Spinal cord (tissue), 10 donors: ENCODE results near the gene RNASEL. TPM values are rescaled to one million over a fixed set of nuclear protein-coding genes. Genes with fewer than 3 reads are reported as not detected.
A peak's percentile ranks its signal among the peaks of the same experiment; 100 is the strongest.

Source experiments
- DNase-seq, 6 donors: peaks; one replicate each; pipeline versions ENCODE4 v3.0.0 to v3.0.0-alpha.2; 2013 to 2015; ENCODE audit warnings: low spot score in 6 of 6, low read depth in 4 of 6
- H3K27ac ChIP-seq: one replicate; pipeline ENCODE4 v1.5.1; 2013; ENCODE audit warnings: low read depth, low read length, control low read depth
- H3K27me3 ChIP-seq: one replicate; pipeline ENCODE4 v1.6.1; 2013; ENCODE audit warnings: low read length; ENCODE audit not compliant: control insufficient read depth, insufficient read depth
- H3K36me3 ChIP-seq: one replicate; pipeline ENCODE4 v1.6.1; 2013; ENCODE audit warnings: low read length; ENCODE audit not compliant: control insufficient read depth, insufficient read depth
- H3K4me1 ChIP-seq: one replicate; pipeline ENCODE4 v1.6.1; 2013; ENCODE audit warnings: low read length; ENCODE audit not compliant: control insufficient read depth, insufficient read depth
- H3K4me3 ChIP-seq: one replicate; pipeline ENCODE4 v1.5.1; 2013; ENCODE audit warnings: low read depth, low read length, control low read depth
- H3K9me3 ChIP-seq: one replicate; pipeline ENCODE4 v1.6.1; 2013; ENCODE audit warnings: low read length; ENCODE audit not compliant: control insufficient read depth, insufficient read depth
- WGBS: methylation state at CpG from one replicate; pipeline ENCODE4 v1.1.5; 2013; ENCODE audit warnings: missing lambda C conversion rate; ENCODE audit not compliant: insufficient coverage; 5-methylcytosine and 5-hydroxymethylcytosine counted together
- polyA plus RNA-seq, 2 donors: library from polyadenylated mRNA; unstranded; fragments of 120-200 nt; gene quantifications; one replicate each; pipeline ENCODE4 v1.2.1, GENCODE V29; 2013; ENCODE audit not compliant: insufficient read length in 2 of 2
- total RNA-seq, 2 donors: library from RNA; depleted of rRNA in 1 of 2; stranded (reverse); fragments of 120-200 nt in 1 of 2; fragments of >200 nt in 1 of 2; gene quantifications; one replicate each; pipeline versions ENCODE4 v1.2.3 to v1.2.4, GENCODE V29; 2013 to 2014
- donor health status: healthy.

RNASEL gene
- total and polyA plus RNA-seq, 4 donors = 4.6 to 18.3 (median 7.7) TPM

- peaks cover 51% of the 10 kb centered on the region for H3K4me1 ChIP-seq
- 80% methylated on average over 3 of the region's 4 CpGs for WGBS
- H3K4me3 ChIP-seq = no peak overlapping the region
- no peak overlapping the region for H3K27ac ChIP-seq
- DNase-seq = peak in 1 of 6 donors; percentile 32
- H3K27me3 ChIP-seq = no peaks in the 10 kb centered on the region
- H3K36me3 ChIP-seq = peaks cover 22% of the 10 kb centered on the region
- H3K9me3 ChIP-seq = no peaks in the 10 kb centered on the region
Measured at GRCh38 chr1:182601913-182602312, 12.9 kb upstream of the RNASEL start.

DNA sequence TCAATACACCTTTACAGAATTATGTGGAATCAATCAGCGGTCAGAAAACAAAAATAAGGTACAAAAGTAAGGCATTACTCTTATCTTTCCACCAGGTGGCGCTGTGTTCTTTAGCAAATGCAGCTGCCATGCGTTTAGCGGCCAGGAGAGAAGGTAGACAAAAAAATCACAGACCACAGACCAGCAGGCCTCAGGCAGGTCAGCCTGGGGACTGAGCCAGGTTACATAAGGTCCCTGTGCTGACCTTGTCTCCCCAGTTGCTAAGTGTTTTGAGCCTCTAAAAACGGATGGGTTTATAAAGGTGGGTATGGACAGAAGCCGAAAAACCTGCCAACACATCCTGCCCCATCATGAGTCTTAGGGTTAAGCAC, 12.3 kb upstream of the RNASEL start:
- peak in 5 of 6 donors; percentile 71 to 96 (median 84) for DNase-seq
- no peaks in the 10 kb centered on the region for H3K27me3 ChIP-seq
- no peak overlapping the region for H3K4me3 ChIP-seq
- no peak overlapping the region for H3K27ac ChIP-seq
- H3K36me3 ChIP-seq = peaks cover 22% of the 10 kb centered on the region
- no peaks in the 10 kb centered on the region for H3K9me3 ChIP-seq
- WGBS = 0% methylated on average over 3 of the region's 6 CpGs
- H3K4me1 ChIP-seq = peaks cover 48% of the 10 kb centered on the region

GRCh38 chr1:182600745-182601415, 11.8 kb upstream of the RNASEL start:
- Histone ChIP-seq H3K4me3 (no peak overlapping the region), H3K27ac (no peak overlapping the region), H3K36me3 (peaks cover 22% of the 10 kb centered on the region), H3K9me3 (no peaks in the 10 kb centered on the region), H3K4me1 (peaks cover 48% of the 10 kb centered on the region), H3K27me3 (no peaks in the 10 kb centered on the region)
- 85% methylated on average over 4 of the region's 5 CpGs for WGBS
- no peak for DNase-seq

- WGBS = 95% methylated on average over 15 of the region's 17 CpGs
- H3K27me3 ChIP-seq = no peaks in the 10 kb centered on the region
Measured at GRCh38 chr1:182600036-182600713, 11.1 kb upstream of the RNASEL start.

DNA sequence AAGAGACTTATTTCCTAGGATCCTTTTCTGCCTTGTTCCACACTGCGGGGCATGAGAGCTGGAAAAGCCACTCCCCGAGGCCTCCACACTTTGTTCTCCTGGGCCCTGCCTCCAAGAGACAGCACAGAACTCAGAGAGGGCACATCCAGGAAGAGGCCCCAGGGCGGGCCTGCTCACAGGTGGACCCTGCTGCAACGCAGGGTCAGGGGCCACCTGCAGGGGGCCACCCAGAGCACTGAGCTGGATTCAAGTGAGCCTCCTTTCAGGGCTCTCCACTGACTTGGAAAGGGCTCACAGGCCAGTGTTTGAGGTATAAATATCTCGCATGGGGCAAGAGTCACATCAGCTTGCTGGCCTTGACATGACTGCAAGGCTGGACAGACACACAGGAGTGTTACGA, 10.3 kb upstream of the RNASEL start:
- WGBS = 69% methylated on average over 6 of the region's 6 CpGs
- no peak overlapping the region for H3K4me3 ChIP-seq
- no peaks in the 10 kb centered on the region for H3K9me3 ChIP-seq
- H3K4me1 ChIP-seq = peaks cover 43% of the 10 kb centered on the region
- no peak overlapping the region for H3K27ac ChIP-seq
- DNase-seq = no peak
- H3K36me3 ChIP-seq = peaks cover 22% of the 10 kb centered on the region
- H3K27me3 ChIP-seq = no peaks in the 10 kb centered on the region

More at GRCh38 chr1:182600036-182600713, 11.1 kb upstream of the RNASEL start:
- Histone ChIP-seq H3K4me3 (no peak overlapping the region), H3K4me1 (peaks cover 48% of the 10 kb centered on the region), H3K9me3 (no peaks in the 10 kb centered on the region), H3K27ac (no peak overlapping the region), H3K36me3 (peaks cover 22% of the 10 kb centered on the region)
- DNase-seq = no peak

GRCh38 chr1:182598296-182598695, 9.2 kb upstream of the RNASEL start:
- Histone ChIP-seq H3K27ac (no peak overlapping the region), H3K4me1 (peaks cover 36% of the 10 kb centered on the region), H3K9me3 (no peaks in the 10 kb centered on the region), H3K36me3 (peaks cover 22% of the 10 kb centered on the region), H3K27me3 (no peaks in the 10 kb centered on the region), H3K4me3 (no peak overlapping the region)
- 78% methylated on average over 4 of the region's 5 CpGs for WGBS
- DNase-seq = no peak

DNA sequence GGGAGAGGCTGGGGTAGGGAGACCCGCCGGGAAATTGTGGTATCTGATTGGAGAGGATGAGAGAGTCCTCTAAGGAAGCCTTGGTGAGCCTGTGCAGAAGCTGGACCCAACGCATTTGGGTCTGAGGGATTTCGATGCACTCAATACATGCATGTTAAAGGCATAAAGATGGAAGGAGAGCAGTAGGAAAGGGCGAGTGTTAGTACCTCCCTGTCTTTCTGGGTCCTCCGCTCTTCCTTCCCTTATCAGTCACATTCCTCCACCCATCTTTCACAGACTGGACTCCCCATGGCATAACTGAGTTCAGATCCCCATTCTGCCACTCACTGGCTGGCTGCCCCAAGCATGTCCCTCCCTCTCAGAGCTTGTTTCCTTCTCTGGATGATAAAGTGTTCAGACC, 7.9 kb upstream of the RNASEL start:
- H3K4me3 ChIP-seq = no peak overlapping the region
- H3K27ac ChIP-seq = no peak overlapping the region
- 86% methylated on average over 3 of the region's 6 CpGs for WGBS
- peaks cover 25% of the 10 kb centered on the region for H3K4me1 ChIP-seq
- H3K27me3 ChIP-seq = no peaks in the 10 kb centered on the region
- H3K36me3 ChIP-seq = peaks cover 22% of the 10 kb centered on the region
- no peak for DNase-seq
- H3K9me3 ChIP-seq = no peaks in the 10 kb centered on the region

DNA sequence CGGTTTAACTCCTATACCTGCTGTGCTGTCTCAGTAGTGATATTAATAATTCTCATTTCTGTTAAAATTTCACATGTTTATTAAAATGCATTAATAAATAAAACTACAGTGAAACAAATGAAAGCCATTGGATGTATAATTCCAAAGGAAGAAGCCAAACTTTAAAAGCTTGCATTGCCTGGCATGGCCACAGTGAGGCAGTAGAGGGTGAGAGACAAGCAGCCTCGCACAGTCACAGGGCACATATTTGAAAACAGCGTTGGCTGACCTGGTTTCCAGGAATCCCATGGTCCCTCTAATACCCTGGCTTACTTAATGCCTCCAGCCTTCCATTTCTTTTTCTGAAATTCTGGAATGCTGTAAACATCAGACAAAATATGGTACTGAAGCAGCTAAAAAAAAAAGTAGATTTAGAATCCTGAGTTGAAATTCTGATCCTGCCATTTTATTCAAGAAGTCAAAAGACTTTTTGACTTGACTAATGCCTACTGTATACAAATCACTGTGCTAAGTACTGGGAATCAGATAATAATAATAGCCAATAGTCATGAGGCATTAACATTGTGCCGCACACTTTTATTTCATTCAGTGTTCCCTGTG, 6.7 kb upstream of the RNASEL start:
- Histone ChIP-seq H3K36me3 (peaks cover 19% of the 10 kb centered on the region), H3K9me3 (no peaks in the 10 kb centered on the region), H3K27me3 (no peaks in the 10 kb centered on the region), H3K27ac (no peak overlapping the region), H3K4me3 (no peak overlapping the region), H3K4me1 (peaks cover 16% of the 10 kb centered on the region)
- peak in 2 of 6 donors; percentile 78 to 85 for DNase-seq
- WGBS = 29% methylated on average over 3 of the region's 4 CpGs

DNA sequence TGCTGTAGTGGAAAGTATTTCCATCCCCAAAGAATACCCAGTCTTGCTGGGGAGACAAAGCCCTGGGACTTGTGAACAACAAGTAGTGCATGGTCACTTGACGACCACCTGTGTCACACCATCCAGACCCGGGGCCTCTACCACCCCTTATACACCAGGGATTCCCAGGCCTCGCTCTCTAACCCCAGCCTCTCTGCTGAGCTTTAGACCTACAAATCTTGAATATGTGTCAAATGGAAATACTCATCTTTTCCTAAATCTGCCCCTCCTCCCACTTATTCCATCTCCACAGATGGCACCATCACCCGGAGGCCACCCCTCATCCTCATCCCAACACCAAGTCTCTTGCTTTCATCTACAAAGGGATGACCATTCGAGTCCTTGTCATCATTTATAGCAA, 875 bp upstream of the RNASEL start:
- no peaks in the 10 kb centered on the region for H3K9me3 ChIP-seq
- WGBS = 95% methylated on average over 5 of the region's 5 CpGs
- no peak overlapping the region for H3K4me3 ChIP-seq
- H3K27me3 ChIP-seq = no peaks in the 10 kb centered on the region
- DNase-seq = no peak
- no peak overlapping the region for H3K27ac ChIP-seq
- no peaks in the 10 kb centered on the region for H3K36me3 ChIP-seq
- H3K4me1 ChIP-seq = peaks cover 5% of the 10 kb centered on the region
